RWPE1 (cell line): ENCODE measurements around the gene FOXP1.
"Not testable (repeated sequence)": the region's sequence is repeated elsewhere in the genome, so short reads cannot be mapped to it uniquely, and the experiment has no call there.

Source experiments
- CTCF ChIA-PET: fragments of 350-600 bp; sonication (Branson Sonifier 250); formaldehyde crosslinking; extraction: SDS; loops from one replicate; lab custom pipeline; 2021; lab: Yijun Ruan, JAX
- POLR2A ChIA-PET: fragments of 400-600 bp; formaldehyde crosslinking; extraction: SDS; loops from one replicate; lab custom pipeline; 2020; ENCODE audit warnings: antibody characterized with exemption; ENCODE audit not compliant: low non-redundant PET; lab: Yijun Ruan, JAX
- DNase-seq: peaks from one replicate; pipeline ENCODE4 v3.0.0; 2012; ENCODE audit warnings: low spot score
- H3K27ac ChIP-seq: fragments of 450-650 bp; 2 replicates; pipeline ENCODE4 v1.5.1; 2017
- CTCF ChIP-seq: fragments of 450-650 bp; conservative IDR thresholded peaks from 2 replicates; pipeline ENCODE4 v1.5.1; 2017; ENCODE audit warnings: low read depth, mild to moderate bottlenecking

FOXP1 gene

GRCh38 chr3:71325715-71326114 lies 257.8 kb downstream of the FOXP1 start:
- POLR2A ChIA-PET: no interaction called here
- no peak for TF ChIP-seq CTCF
- no peak for DNase-seq
- CTCF ChIA-PET: no interaction called here
- no peak overlapping the region for H3K27ac ChIP-seq

DNA sequence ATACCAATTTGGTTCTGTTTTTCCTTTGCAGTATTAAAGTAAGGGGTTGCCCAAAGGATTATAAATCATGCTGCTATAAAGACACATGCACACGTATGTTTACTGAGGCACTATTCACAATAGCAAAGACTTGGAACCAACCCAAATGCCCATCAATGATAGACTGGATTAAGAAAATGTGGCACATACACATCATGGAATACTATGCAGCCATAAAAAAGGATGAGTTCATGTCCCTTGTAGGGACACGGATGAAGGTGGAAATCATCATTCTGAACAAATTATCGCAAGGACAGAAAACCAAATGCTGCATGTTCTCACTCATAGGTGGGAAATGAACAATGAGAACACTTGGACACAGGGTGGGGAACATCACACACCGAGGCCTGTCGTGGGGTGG lies 259.3 kb downstream of the FOXP1 start:
- POLR2A ChIA-PET, DNase-seq, H3K27ac ChIP-seq: not testable (repeated sequence)
- CTCF ChIA-PET: interaction anchor here (0.7 kb wide), 1 partner anchor 62 kb away, joined by 3 read pairs; no protein-coding TSS in a partner anchor

DNA sequence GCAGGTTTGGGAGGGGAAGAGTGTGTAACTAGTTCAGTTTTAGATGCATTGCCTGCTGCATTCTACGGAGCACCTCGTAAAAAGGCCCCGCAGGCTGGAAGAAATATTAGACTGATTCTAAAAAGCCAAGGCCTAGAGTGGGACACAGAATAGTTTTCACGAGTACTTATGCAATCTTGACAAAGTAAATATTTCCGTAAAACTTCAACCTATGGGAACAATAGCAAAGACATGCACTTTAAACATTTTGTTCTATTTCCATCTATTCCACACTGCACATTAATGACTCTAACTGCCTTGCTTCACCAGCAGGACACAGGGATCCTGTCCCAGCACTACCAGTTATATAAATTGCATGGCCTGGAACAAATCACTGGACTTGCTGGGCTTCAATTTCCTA lies 260.0 kb downstream of the FOXP1 start:
- TF ChIP-seq CTCF: no peak
- no peak for DNase-seq
- ChIA-PET CTCF (no interaction called here), POLR2A (no interaction called here)
- H3K27ac ChIP-seq: no peak overlapping the region

GRCh38 chr3:71322154-71322553 lies 261.4 kb downstream of the FOXP1 start:
- no peak overlapping the region for H3K27ac ChIP-seq
- ChIA-PET CTCF (interaction anchor here (0.6 kb wide), 1 partner anchor 25 kb away, joined by 4 read pairs; no protein-coding TSS in a partner anchor), POLR2A (no interaction called here)
- no peak for TF ChIP-seq CTCF
- DNase-seq: no peak

- DNase-seq: no peak
- ChIA-PET POLR2A (no interaction called here), CTCF (no interaction called here)
- H3K27ac ChIP-seq: no peak overlapping the region
- TF ChIP-seq CTCF: no peak
Measured at GRCh38 chr3:71319771-71320170, 263.8 kb downstream of the FOXP1 start.

DNA sequence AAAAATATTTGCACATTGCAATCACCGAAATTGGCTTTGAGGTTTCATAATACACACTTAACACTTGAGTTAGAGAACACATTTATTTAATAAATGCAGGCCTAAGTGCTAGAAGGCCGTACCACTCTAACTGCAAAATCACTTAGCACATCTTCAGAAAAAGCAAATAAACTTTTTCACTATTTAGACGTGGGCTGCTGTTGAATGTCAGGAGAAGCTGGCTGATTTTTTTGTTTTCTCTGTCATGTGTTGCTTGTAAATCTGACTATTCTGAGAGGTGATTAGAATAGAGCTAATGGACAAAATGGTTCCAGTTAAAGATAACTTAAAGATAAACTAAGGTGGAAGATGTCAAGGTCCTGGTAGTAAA lies 265.1 kb downstream of the FOXP1 start:
- POLR2A ChIA-PET: no interaction called here
- CTCF ChIA-PET: no interaction called here
- no peak for DNase-seq

More for the DNA sequence above, 265.1 kb downstream of the FOXP1 start:
- no peak for TF ChIP-seq CTCF
- H3K27ac ChIP-seq: no peak overlapping the region
